Endothelial cell of hepatic sinusoid (primary cell): ENCODE results near the gene BRAF.
"Not testable (repeated sequence)": the region's sequence is repeated elsewhere in the genome, so short reads cannot be mapped to it uniquely, and the experiment has no call there.

Source experiments
- in situ Hi-C: cut with HindIII; loops from 2 replicates; pipeline ENCODE4 v1.10.0; 2017; ENCODE audit warnings: low sequenced_read_pairs

BRAF gene

DNA sequence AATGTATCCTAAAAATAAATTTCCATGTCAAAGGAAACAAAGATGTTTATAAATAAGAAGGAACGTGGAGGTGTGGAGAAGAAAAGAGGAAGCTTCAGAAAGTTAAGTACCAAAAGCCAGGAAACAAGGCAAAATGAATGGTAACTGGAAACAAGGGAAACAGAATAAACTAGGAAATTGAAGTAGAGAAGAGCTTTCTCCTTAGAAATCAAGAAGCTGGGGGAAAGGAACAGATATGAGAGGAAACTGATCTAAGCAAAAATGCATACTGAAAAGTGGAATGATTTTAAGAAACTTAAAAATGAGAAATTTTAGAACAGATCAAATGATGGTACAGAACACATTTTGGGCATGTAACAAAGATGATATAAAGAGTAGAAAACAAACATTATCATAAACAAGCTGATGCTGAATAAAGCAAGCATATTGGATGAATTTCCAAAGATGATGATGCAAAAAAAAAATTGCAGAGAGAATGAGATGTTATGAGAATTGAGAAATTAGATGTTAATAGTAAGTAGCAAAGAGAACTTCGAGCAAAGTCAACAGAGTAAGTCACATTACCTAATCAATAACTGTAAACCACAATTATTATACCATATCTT is 1.9 kb downstream of the BRAF start:
- in situ Hi-C loops: no loop called here

DNA sequence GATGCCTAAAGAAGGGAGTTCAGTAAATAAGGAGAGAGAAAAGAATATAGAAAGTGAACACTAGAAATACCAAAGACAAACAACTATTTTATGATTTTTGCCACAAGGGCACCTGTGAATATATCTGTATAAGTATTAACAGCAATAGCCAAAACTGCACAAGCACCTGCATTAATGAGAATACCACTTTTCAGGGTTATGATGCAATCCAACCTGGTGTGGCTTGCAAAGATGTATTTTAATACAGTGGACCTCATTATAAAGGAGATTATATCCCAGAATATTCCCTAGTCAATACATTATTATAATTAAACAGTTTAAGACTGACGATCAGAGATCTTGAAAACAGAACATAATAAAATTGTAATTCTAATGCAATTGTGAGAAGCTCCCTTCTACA is 4.0 kb downstream of the BRAF start:
- in situ Hi-C loops: no loop called here

DNA sequence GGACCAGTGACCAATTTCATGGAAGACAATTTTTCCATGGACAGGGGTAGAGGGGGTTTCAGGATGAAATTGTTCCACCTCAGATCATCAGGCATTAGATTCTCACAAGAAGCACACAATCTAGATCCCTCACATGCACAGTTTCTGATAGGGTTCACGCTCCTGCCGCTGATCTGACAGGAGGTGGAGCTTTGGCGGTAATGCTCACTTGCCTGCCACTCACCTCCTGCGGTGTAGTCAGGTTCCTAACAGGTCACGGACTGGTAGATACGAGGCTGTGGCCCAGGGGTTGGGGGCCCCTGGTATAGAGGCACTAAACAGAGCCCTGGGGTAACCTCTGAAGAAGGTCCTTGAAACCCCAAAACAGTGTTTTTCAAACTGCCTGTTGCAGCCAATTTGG is 6.5 kb downstream of the BRAF start:
- in situ Hi-C loops: no loop called here

DNA sequence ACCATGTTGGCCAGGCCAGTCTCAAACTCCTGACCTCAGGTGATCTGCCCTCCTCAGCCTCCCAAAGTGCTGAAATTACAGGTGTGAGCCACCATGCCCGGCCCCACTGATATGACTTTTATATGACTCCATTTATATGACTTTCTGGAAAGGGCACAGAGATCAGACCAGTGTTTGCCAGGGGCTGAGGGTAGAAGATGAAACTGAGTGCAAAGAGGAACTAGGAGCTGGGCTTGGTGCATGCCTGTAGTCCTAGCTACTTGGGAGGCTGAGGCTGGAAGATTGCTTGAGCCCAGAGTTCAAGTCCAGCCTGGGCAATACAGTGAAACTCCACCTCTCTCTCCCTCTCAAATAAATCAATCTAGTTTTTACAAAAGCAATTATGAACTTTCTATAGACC is 7.5 kb downstream of the BRAF start:
- in situ Hi-C loops: no loop called here

DNA sequence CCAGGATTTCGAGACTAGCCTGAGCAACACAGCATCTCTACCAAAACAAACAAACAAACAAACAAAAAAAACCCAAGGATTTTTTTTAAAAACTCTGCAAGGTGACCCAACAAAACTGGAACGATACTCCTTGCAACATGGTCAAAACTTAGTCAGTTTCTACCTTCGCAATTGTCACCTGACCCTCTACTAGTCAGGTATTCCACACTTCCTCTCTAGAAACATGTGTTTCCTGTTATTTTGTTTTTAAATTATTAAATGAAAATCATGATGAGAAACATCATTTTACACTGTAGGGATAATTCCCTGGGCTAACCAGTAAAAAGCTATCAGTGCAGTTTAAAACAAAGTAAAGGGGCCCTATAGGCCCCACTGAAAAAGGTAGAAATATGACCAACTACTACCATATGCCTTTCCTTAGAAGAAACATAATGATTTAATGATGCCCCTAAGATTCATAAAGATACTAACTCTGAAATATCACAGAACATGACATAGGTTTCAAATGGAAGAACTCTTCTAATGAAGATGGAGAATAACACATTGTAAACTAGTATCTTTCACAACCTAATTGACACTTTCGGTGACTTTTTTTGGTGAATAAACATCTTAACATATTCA is 8.7 kb downstream of the BRAF start:
- in situ Hi-C loops: no loop called here

DNA sequence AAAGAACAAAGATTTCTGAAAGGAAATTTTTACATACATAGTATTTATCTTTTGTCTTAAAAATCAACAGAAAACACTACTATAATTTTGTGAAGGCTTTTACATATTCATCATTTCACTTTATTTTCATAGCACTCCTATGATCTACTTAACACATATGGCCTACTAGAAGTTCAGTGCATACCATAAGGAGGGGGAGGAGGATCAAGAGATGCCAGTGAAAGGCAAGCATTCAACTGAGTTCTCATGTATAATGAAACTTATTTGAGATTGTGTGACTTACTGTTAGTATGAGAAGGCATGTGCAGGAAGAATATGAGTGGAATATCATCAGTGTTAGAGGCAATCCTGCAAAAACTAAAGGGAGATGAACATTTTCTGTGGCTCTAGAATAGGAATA is 10.6 kb downstream of the BRAF start:
- in situ Hi-C loops: no loop called here

DNA sequence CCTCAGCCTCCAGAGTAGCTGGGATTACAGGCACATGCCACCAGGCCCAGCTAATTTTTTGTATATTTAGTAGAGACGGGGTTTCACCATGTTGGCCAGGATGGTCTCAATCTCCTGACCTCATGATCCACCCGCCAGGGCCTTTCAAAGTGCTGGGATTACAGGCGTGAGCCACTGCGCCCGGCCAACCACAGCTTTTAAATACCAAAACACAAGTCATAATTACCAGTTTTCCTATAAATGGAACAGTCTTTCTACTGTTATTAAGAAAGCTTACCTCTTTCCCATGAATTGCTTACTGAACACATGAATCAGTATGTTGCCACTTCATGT is 11.2 kb downstream of the BRAF start:
- in situ Hi-C loops: not testable (repeated sequence)

DNA sequence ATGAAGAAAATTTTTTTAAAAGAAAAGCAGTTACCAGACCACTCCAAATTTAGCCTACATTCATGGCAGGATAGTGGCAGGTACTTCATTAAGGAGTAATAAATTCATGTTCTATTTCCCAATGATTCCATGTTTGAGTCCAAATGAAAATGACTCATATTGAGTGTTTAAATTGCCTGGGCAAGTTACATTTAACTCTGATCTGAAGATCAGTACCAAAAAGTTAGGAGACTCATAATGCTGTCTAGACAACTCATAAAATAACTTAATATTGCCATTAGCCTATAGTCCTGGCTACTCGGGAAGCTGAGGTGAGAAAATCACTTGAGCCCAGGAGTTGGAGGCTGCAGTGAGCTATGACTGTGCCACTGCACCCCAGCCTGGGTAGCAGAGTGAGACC is 13.0 kb downstream of the BRAF start:
- in situ Hi-C loops: no loop called here

DNA sequence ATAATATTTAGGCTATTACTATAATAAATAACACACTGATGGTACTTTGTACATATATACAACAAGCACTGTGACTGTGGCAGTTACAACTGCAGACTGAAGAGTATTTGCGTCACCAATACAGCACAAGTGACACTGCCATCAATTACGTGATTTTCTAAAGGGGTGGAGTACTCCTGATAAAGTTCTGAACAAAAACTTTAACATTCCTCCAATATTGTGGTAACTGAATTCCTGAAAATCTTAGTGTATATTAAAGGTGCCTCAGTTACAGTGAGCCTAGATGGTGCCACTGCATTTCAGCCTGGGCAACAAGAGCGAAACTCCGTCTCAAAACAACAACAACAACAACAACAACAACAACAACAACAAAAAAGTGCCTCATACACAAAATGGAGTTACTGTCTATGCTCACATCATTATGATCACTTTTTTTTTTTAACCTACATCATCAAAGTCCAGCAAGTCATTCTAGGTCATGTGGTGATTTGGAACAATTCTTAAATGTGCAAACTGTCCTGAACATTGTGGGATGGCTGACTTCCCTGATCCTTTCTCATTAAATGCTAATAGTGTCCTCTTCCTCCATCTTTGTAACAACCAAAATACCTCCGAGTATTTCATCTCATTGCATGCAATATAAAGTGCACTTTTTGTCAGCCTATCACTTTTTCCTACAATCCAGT is 15.1 kb downstream of the BRAF start:
- in situ Hi-C loops: no loop called here

DNA sequence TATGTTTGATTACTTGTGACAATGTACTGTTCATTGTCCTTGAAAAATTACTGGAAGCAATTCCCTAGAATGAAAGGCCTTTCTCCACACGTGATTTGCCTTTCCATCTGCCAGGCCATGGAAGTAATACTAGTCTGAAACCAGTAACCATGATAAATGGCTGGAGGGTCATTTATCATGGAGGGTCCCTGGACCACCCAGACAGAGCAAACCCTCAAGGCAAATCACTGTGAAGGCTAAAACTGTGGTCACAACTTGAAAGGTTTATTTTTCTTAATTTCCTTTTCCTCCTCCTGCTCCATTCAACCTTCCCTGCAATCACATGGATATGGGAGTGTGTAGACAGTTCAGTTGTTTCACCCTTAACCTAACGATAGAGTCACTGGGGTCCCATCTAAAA is 16.4 kb downstream of the BRAF start:
- in situ Hi-C loops: no loop called here

DNA sequence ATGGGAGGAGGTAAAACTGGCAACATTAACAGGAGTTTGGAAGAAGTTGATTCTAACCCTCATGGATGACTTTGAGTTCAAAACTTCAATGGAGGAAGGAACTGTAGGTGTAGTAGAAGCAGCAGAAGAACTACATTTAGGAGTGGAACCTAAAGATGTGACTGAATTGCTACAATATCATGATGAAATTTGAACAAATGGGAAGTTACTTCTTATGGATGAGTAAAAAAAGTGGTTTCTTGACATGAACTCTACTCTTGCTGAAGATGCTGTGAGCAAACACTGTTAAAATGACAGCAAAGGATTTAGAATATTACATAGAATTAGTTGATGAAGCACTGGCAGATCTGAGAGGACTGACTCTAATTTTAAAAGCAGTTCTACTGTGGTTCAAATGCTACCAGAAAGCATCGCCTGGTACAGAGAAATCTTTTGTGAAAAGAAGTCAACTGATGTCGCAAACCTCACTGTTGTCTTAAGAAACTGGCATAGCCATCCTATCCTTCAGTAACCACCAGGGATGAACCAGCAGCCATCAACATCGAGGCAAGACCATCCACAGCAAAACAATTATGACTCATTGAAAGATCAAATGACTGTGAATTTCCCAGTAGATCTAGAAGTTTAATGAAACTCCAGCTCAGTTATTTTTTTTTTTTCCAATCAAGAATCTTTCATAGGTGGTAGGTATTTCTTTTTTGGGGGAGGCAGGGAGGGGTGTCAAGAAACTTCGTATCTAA is 20.8 kb downstream of the BRAF start:
- in situ Hi-C loops: no loop called here

DNA sequence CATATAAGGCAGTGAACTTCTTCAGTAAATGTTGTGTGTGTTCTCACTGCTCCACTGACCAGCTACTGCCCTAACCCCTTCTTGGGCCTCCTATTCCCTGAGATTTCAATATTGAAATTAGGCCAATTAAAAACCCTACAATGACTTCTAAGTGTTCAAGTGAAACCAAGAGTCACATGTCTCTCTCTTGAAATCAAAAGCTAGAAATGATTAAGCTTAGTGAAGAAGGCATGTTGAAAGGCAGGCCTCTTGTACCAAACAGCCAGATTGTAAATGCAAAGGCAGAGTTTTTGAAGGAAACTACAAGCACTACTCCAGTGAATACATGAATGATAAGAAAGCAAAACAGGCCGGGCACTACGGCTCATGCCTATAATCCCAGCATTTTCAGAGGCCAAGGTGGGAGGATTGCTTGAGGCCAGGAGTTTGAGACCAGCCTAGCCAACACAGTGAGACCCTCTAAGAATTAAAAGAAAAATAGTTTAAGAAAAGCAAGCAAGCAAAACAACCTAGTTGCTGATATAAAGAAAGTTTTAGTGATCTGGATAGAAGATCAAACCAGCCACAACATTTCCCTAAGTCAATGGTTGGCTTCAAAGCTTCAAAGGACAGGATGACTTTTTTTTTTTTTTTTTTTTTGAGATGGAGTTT is 22.3 kb downstream of the BRAF start:
- in situ Hi-C loops: no loop called here

DNA sequence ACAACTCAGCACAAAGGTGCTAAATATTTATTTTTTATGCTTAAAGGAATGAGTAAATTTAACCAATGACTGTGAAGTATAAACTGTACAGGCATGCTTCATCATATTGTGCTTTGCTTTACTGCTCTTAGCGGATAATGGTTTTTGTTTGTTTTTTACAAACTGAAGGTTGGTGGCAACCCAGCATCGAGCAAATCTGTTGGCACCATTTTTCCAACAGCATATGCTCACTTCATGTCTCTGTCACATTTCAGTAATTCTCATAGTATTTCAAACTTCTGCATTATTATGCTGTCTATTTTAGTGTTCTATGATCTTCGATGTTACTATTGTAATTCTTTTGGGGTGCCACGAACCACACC is 22.8 kb downstream of the BRAF start:
- in situ Hi-C loops: no loop called here

DNA sequence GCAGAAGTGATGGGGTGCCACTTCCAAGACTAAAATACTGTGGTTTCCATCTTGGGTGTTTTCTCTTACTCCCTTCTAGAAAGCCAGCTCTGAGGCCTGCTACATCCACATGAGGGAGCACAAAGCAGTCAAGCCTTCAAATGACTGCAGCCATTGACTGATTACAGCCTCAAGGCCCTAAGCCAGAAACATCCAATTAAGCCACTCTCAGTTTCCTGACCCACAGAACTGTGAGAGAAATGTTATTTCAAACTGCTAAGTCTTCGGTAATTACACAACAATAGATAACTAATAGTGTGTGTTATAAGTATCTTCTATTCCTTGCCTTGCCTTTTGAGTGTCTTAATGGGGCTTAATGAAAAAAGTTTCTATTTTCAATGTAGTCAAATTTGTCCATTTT is 24.8 kb downstream of the BRAF start:
- in situ Hi-C loops: no loop called here

DNA sequence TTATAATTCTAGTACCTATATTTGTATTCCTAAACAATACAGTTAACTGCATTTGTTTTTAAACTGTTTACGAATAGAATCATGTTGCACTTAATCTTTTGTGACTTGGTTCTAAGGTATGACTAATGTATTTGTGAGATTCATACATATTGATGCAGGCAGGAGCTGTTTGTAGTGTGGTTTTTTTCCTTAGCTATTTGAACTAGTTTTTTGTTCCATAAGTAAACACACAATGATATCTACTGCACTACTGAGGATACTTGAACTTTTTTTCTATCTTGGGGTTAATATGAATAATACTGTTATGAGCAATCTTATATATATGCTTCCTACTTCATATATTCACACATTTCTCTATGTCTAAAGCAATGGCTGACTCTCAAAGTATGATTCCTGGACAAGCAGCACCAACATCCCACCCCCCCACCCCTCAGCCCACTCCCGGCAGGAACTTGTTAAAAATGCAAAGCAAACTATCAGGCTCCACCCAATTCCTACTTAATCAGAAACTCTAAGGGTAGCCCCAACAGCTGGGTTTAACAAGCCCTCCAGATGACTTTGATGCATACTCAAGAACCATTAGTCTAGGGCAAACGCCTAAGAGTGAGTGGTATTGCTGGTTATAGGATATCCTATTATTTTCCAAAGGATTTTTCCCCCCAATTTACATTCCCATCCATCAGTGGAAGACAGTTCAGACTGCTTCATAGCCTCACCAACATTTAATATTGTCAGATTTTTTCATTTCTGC is 25.8 kb downstream of the BRAF start:
- in situ Hi-C loops: no loop called here

DNA sequence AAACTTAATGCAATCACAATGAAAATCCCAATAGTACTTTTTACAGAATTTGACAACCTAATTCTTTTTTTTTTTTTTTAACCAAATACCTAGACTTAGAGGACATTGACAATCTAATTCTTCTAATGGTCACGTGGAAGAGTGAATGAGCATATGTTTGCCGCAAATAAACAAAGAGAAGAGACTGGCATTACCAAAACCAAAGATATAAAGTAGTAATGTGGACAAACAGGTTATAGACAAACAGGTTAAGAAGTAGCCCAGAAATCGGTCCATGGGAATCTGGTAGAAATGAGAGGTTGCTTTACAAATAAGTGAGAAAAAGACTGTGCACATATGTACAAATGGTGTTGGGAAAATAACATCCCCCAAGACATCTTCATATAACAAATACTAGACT is 27.7 kb downstream of the BRAF start:
- in situ Hi-C loops: no loop called here

DNA sequence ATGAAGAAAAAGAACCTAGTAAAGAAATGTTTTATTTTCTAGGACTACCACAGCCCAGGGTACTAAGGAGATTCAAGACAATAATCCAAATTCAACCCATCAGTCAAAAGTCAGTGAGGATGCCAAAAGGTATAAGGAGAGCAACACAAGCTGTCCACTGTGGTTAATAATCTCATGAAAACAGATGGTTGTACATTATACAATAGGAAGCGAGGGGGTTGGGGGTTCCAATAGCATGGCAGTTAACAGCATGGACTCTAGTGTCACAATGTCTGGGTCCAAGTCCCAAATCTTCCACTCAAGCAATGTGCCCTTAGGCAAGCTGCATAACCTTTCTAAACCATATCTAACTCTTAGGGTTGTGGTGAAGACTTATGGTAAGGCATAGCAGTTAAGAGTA is 35.1 kb downstream of the BRAF start:
- in situ Hi-C loops: loop anchor here (5.0 kb wide), 1 partner anchor 48 kb away; no protein-coding TSS in a partner anchor

DNA sequence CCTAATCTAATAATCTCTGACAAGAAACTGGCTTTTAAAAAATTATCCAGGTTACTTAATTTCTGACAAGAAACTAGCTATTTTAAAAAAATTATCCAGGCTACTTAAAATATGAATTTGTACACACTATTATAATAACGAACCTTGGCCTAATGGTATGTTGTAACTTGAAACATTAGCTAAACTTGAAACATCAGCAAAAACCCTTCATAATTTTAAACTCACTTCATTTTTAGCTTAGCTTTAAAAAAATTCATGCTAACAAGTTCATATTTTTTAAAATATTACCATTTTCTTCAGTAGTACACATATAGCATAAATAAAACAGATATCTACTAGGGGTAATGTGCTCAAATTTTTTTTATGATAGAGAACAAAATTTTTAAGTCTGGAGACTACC is 35.6 kb downstream of the BRAF start:
- in situ Hi-C loops: no loop called here

DNA sequence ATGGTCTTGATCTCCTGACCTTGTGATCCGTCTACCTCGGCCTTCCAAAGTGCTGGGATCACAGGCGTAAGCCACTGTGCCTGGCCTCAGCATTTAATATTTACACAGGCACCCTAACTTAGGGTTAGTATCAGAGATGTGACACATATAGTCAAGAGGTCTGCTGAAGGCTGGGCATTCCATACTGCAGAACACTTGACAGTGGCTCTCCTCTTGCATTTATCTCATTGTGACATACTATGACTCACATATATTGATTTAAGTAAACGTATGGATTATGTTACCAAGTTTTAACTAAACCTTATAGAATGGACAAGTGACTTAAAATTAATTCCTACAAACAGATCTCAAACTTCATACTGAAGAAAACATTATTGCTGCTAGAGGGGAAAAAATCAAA is 36.6 kb downstream of the BRAF start:
- in situ Hi-C loops: no loop called here

DNA sequence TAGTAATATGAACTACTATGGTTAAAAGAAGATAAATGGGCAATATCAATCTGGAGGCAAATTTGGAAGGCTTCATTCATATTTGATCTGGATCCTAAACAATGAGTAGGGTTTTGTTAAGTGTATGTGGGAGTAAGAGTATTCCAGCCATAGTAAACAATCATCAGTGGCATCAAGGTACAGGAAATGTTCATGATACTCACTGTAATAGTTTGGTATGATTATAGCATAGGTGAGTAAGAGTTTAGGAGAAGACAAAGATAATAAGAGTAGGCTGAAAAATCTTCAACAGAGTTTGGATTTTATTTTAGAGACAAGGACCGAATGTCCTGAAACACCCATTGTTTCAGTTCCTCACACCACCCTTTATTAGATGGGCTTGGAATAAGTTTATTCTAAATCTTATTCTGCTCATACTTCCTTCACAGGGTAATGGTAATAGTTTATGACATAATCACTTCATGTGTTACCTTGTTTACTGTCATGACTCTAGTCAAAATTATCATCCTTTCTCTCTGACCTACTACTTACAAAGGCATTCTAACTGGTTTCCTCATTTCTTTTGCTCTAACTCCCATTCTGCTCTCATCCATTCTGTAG is 38.9 kb downstream of the BRAF start:
- in situ Hi-C loops: no loop called here
